ENCODE data around the gene CIROP. TPM values are rescaled to one million over a fixed set of nuclear protein-coding genes. Genes with fewer than 3 reads are reported as not detected.

CIROP gene
- total and polyA plus RNA-seq, 4 donors, result not detected

GRCh38 chr14:23146351-23146910 lies 41.6 kb upstream of the CIROP start:
- H3K27me3 ChIP-seq (ENCODE audit: control insufficient read depth in 4 of 4, insufficient read depth in 4 of 4, low read length in 3 of 4), result no peaks in the 10 kb centered on the region
- TF ChIP-seq TAF1 (conservative IDR thresholded peaks at IDR 0.05) (no peak), RXRA (IDR thresholded peaks at IDR 0.05) (no peak), GABPA (IDR thresholded peaks at IDR 0.05 in 1 of 2, conservative IDR thresholded peaks at IDR 0.05 in 1 of 2) (no peak), FOXA2 (IDR thresholded peaks at IDR 0.05) (no peak), RAD21 (IDR thresholded peaks at IDR 0.05) (no peak), NR2F2 (IDR thresholded peaks at IDR 0.05) (no peak), ZBTB33 (IDR thresholded peaks at IDR 0.05) (no peak), FOXA1 (IDR thresholded peaks at IDR 0.05) (no peak)
- no peak overlapping the region for H3K4me3 ChIP-seq (ENCODE audit: low read depth in 1 of 3, low read length in 3 of 3)
- no peak overlapping the region for H3K27ac ChIP-seq (ENCODE audit: low read depth in 1 of 2, low read length in 2 of 2)
- 64% methylated on average over 2 of the region's 2 CpGs for WGBS
- H3K9me3 ChIP-seq (ENCODE audit: control insufficient read depth in 4 of 4, low read length in 3 of 4), result no peaks in the 10 kb centered on the region
- H3K9ac ChIP-seq (ENCODE audit: low read depth in 1 of 2, low read length in 2 of 2), result no peak overlapping the region
- H3K4me1 ChIP-seq (ENCODE audit: control insufficient read depth in 4 of 4, insufficient read depth in 4 of 4, low read length in 3 of 4), result no peaks in the 10 kb centered on the region
- no peak for DNase-seq (ENCODE audit: low spot score)
- no peaks in the 10 kb centered on the region for H3K36me3 ChIP-seq (ENCODE audit: control insufficient read depth in 4 of 4, insufficient read depth in 3 of 4, low read depth in 1 of 4, low read length in 3 of 4)

- Histone ChIP-seq H3K27me3 (ENCODE audit: control insufficient read depth in 4 of 4, insufficient read depth in 4 of 4, low read length in 3 of 4) (no peaks in the 10 kb centered on the region), H3K27ac (ENCODE audit: low read depth in 1 of 2, low read length in 2 of 2) (no peak overlapping the region), H3K9ac (ENCODE audit: low read depth in 1 of 2, low read length in 2 of 2) (no peak overlapping the region), H3K4me1 (ENCODE audit: control insufficient read depth in 4 of 4, insufficient read depth in 4 of 4, low read length in 3 of 4) (no peaks in the 10 kb centered on the region), H3K36me3 (ENCODE audit: control insufficient read depth in 4 of 4, insufficient read depth in 3 of 4, low read depth in 1 of 4, low read length in 3 of 4) (no peaks in the 10 kb centered on the region), H3K9me3 (ENCODE audit: control insufficient read depth in 4 of 4, low read length in 3 of 4) (no peaks in the 10 kb centered on the region), H3K4me3 (ENCODE audit: low read depth in 1 of 3, low read length in 3 of 3) (no peak overlapping the region)
- WGBS, result 57% methylated on average over 4 of the region's 4 CpGs
- TF ChIP-seq RXRA (IDR thresholded peaks at IDR 0.05), result no peak
- TF ChIP-seq NR2F2 (IDR thresholded peaks at IDR 0.05), result no peak
- TF ChIP-seq MAX (IDR thresholded peaks at IDR 0.05), result no peak
- TF ChIP-seq REST (IDR thresholded peaks at IDR 0.05), result no peak
- no peak for TF ChIP-seq GABPA (IDR thresholded peaks at IDR 0.05 in 1 of 2, conservative IDR thresholded peaks at IDR 0.05 in 1 of 2)
- TF ChIP-seq JUND (IDR thresholded peaks at IDR 0.05), result no peak
- no peak for TF ChIP-seq FOXA1 (IDR thresholded peaks at IDR 0.05)
- TF ChIP-seq YY1 (IDR thresholded peaks at IDR 0.05), result no peak
- no peak for TF ChIP-seq HNF4G (IDR thresholded peaks at IDR 0.05)
- no peak for TF ChIP-seq SP1 (IDR thresholded peaks at IDR 0.05)
- no peak for TF ChIP-seq EGR1 (IDR thresholded peaks at IDR 0.05; ENCODE audit: low read depth in 2 of 2)
- no peak for TF ChIP-seq ATF3 (IDR thresholded peaks at IDR 0.05)
- no peak for TF ChIP-seq FOXA2 (IDR thresholded peaks at IDR 0.05)
- TF ChIP-seq HNF4A (conservative IDR thresholded peaks at IDR 0.05), result no peak
- TF ChIP-seq ZBTB33 (IDR thresholded peaks at IDR 0.05), result no peak
- TF ChIP-seq TAF1 (conservative IDR thresholded peaks at IDR 0.05), result no peak
- no peak for DNase-seq (ENCODE audit: low spot score)
Observed at GRCh38 chr14:23145794-23146350, 41.1 kb upstream of the CIROP start.
